Left renal cortex interstitium (tissue), 4 donors: ENCODE measurements around the gene ERICH6. TPM values are rescaled to one million over a fixed set of nuclear protein-coding genes. Genes with fewer than 3 reads are reported as not detected.
A peak's percentile ranks its signal among the peaks of the same experiment; 100 is the strongest.

Experiments used
- DNase-seq, 4 donors: peaks; one replicate each; pipeline ENCODE4 v3.0.0-alpha.2; 2013; ENCODE audit warnings: low read depth in 4 of 4, low spot score in 2 of 4, missing footprints in 1 of 4
- polyA plus RNA-seq, 4 donors: library from polyadenylated mRNA; unstranded; fragments of 120-200 nt; gene quantifications; one replicate each; pipeline ENCODE4 v1.2.1, GENCODE V29; 2013; ENCODE audit not compliant: insufficient read length in 4 of 4

The ERICH6 gene
- 1 to 10 TPM in 1 of 4 donors, under 1 TPM in 3; 0.46 to 1.1 (median 0.72) TPM for polyA plus RNA-seq

DNA sequence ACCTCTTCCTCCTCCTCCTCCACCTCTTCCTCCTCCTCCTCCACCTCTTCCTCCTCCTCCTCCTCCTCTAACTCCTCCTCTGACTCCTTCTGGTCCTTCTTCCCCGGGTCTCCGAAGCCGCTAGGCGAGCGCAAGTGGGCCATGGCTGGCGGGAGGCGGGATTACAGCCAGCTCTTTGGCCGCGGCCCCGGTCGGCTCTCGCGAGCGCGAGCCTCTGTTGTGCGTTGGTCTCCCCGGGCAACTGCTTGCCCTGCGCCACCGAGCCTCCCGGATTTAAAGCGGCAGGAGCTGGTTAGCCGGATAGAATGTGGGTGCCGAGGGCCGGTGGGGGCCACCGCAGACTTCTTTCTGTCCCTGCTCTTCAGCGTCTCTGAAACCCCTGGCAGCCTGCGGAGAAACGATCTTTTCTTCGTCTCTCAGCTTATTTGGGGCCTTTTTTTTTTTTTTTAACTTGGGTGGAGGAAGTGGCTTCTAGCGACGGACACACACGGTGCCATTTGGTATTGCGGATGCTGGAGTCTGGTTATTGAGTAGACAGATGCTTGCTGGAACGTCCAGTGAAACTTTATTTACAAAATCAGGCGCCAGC is at the start of gene ERICH6:
Gene ERICH6, minus strand, starts transcription at position 165 of the 589 bp plus-strand sequence. Its CDS starts 22 bp downstream, at position 143.
- DNase-seq, result peak; percentile 72 to 84 (median 80)

- no peak for DNase-seq
These were observed 48.1 kb upstream of the ERICH6 start for GRCh38 chr3:150751781-150752263.

GRCh38 chr3:150749255-150749654 is 45.5 kb upstream of the ERICH6 start:
- DNase-seq, result no peak

- DNase-seq, result no peak
These were observed 44.9 kb upstream of the ERICH6 start for GRCh38 chr3:150748684-150749047.

GRCh38 chr3:150747886-150748683 is 44.4 kb upstream of the ERICH6 start:
- DNase-seq, result no peak

GRCh38 chr3:150746791-150747590 is 43.3 kb upstream of the ERICH6 start:
- no peak for DNase-seq

DNA sequence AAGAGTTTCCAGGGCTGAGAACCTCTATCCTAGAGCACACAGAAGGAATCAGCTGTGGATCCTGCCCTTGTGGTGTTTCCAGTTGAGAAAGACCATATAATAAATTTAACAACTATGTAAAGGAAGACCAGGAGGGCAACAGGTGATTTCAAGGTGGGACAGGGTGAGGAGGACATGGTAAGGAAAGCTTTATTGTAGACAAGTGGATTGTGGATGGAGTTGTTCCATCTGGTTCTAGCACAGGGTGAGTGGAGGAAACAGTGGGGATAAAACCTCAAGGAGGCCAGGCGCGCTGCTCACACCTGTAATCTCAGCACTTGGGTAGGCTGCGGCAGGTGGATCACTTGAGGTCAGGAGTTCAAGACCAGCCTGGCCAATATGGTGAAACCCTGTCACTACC is 42.1 kb upstream of the ERICH6 start:
- no peak for DNase-seq

DNA sequence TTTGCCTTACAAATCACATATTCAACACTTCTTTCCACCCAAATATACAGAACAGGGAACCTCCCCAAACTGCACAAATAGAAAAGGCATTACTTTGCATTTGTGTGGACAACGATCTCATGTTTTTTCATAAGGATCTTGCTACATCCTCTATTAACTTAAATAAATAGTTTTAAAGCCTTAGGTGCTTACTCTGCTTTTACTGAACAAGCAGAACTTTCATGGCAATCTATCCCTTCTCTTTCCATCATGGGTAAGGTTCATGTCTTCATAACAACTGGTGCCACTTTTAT is 41.1 kb upstream of the ERICH6 start:
- no peak for DNase-seq

DNA sequence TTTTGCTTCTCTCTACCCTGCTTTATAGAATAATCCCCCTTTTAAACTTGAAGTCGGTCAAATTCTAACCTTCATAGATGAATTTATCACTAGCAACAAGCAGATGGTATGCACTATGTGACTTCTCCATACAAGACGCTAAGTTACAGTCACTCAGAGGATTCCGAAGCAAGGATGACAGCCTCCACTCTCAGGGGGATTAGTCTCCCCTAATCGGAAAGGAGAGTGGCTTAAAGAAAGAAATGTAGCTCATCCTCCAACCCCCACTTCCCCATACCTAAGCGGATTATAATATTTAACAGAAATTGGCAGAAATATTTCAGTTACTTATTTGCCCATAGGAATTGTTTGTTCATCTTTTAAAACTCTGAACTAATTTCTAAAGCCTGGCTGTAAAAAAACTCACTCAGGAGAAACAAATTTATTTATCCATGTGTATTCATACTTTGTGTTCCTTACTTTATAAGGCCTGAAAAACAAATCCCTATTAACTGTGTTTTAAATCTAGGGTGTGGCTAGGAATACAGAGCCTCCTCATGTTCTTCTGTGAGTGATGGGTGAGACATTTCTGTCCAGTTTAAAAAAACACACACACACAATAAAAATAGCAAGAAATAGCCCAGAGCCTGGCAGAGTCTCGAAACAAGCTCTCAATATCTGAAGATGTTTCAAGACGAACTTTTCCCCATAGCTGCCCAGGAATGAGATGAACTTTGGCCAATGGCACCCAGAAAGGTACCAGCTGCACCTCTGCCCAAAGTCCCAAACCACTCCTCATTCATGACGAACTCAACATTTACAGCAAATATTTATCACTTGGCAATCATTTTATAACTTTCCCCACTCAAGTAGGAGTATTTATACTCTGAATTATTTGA is 40.6 kb upstream of the ERICH6 start:
- no peak for DNase-seq

DNA sequence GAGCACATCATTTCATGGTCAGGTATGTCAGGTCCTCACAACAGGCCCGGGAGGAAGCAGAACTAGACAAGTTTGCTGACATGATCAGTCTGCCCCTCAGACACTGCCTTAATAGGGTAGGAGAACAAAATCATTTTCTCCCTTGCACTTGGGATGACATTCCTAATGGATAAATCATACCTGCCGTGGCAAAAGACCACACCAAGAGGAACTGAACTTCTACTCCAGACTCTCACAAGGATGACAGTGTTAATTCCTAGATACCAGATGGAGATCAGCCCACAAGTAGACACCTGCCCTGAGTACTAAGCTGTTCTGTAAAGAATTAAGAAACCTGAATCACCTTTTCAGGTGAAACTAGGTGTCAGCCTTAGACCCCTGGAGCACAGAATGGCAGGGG is 39.8 kb upstream of the ERICH6 start:
- no peak for DNase-seq

DNA sequence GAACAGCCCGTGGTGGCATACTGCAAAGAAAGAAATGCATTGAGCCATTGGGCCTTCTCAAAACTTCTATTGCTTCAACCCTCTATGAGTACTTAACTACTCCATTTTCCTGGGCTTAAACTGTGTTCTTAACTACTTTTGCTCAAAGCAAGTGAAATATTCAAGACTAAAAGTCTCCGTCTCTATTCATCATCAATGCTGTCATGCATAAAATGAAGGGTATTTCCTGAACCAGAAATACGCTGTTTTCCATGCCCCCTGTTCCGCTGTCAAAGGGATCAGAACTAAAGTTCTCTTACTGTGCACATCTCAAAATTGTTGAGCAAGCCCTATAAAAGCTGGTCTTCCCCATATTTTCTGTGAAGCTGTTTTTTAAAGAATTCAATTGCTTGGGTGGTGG is 39.0 kb upstream of the ERICH6 start:
- DNase-seq, result no peak

- DNase-seq, result no peak
These were observed 38.4 kb upstream of the ERICH6 start for GRCh38 chr3:150742141-150742523.

DNA sequence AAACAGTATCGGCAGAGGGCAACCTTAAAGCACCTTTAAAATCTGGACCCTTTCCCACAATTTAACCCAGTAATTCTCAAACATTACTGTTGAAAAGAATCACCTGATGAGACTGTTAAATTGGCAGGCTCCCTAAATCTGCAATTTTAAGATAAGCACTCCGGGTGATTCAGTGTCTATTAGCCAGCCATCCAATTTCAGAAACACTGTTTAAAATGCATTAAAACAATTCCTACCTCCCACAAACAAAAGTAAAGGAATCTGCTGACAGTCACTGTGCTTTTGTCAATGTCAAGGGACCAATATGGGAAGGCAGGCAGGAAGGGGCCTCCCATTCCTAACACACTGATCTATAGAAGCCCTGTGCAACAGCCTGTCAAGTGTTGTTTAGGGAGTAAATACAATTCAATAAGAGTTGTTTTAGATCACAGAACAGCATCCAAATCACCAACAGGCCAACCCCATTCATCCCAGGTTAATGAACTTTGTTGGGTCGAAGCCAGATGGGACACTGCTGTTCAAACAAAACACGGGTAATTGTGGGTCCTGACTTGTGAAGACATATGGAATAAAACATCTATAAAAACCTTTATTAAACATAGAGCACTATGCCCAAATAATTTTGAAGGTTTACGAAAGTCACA is 37.9 kb upstream of the ERICH6 start:
- no peak for DNase-seq

GRCh38 chr3:150740733-150741496 is 37.2 kb upstream of the ERICH6 start:
- DNase-seq, result no peak

GRCh38 chr3:150739877-150740645 is 36.3 kb upstream of the ERICH6 start:
- DNase-seq, result no peak

DNA sequence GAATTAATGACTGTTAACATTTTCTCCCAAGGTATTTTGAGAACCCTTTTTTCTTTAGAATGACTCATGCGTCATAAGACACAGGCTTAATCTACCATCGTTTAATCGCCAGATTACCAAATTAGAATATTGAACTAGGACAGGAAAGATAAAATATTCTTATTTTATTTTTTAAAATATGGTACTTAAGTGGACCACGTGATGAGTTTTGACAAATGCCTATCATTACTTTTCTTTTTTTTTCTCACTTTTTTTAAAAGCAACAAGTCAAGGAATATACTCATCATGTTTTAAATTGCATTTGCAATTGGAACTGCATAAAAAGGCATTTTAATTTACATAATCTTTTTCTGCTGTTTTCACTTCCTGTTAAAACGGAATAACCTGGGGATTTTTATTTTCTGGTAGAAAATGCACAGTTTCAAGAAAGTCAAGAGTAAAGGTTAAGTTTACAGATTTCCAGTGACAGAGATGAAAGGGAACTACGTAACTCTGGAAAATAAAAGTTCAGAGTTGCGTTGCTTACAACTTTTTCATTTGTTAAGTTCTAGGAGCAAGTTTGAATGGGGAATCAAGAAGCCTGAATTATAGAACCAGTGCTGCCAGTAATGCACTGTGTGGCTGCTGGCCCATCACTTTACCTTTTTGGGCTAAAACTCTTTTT is 35.6 kb upstream of the ERICH6 start:
- no peak for DNase-seq

- DNase-seq, result no peak
These were observed 35.0 kb upstream of the ERICH6 start for GRCh38 chr3:150738688-150739087.
